ENCODE measurements around the gene BATF2. TPM values are rescaled to one million over a fixed set of nuclear protein-coding genes. Genes with fewer than 3 reads are reported as not detected.

The BATF2 gene
- total RNA-seq, 2 experiments from 2014 or later, result 0.70 to 0.79 TPM

GRCh38 chr11:65035579-65035978 lies 38.8 kb upstream of the BATF2 start:
- Histone ChIP-seq H3K9me2 (ENCODE audit: insufficient read depth, low read length) (no peaks in the 10 kb centered on the region), H3K9me3 (ENCODE audit: low read length) (no peaks in the 10 kb centered on the region), H3K36me3 (ENCODE audit: insufficient read depth, low read length) (peaks cover 21% of the 10 kb centered on the region), H2AFZ (ENCODE audit: low read length) (no peak overlapping the region), H3K79me2 (ENCODE audit: insufficient read depth, low read depth, low read length) (no peaks in the 10 kb centered on the region), H3K4me1 (ENCODE audit: insufficient read depth, low read length, poor library complexity, severe bottlenecking) (peaks cover 36% of the 10 kb centered on the region), H3K27ac (ENCODE audit: low read depth, low read length, poor library complexity, severe bottlenecking) (no peak overlapping the region), H3K4me3 (ENCODE audit: low read depth, low read length, poor library complexity, severe bottlenecking) (no peak overlapping the region), H3K4me2 (ENCODE audit: low read length) (no peak overlapping the region), H4K20me1 (ENCODE audit: insufficient read depth, low read length) (no peaks in the 10 kb centered on the region)
- ChIA-PET CTCF (ENCODE audit: unreplicated experiment) (no interaction called here), POLR2A (interaction anchor here (1.0 kb wide), 1 partner anchor 48 kb away, joined by 3 read pairs; the partner anchor contains the start of genes CDCA5 and ZFPL1)
- intact Hi-C loops (cut with micrococcal nuclease; ENCODE audit: unreplicated experiment), result no loop called here
- DNase-seq (ENCODE audit: low spot score), result no peak
- BruUV-seq (replicated peaks), result no TSS peak
- TF ChIP-seq EZH2phosphoT487 (IDR thresholded peaks at IDR 0.05; ENCODE audit: borderline replicate concordance, low read depth, low read length) (no peak), CTCF (conservative IDR thresholded peaks at IDR 0.05; ENCODE audit: low read length) (no peak)

- H3K79me2 ChIP-seq (ENCODE audit: insufficient read depth, low read depth, low read length), result no peaks in the 10 kb centered on the region; the same call in 1 of the 2 replicates
- BruUV-seq (replicated peaks), result no TSS peak
- H3K9me3 ChIP-seq (ENCODE audit: low read length), result no peaks in the 10 kb centered on the region
- DNase-seq (ENCODE audit: low spot score), result no peak
- H3K36me3 ChIP-seq (ENCODE audit: insufficient read depth, low read length), result peaks cover 13% of the 10 kb centered on the region
- CTCF ChIA-PET (ENCODE audit: unreplicated experiment), result no interaction called here
- intact Hi-C loops (cut with micrococcal nuclease; ENCODE audit: unreplicated experiment), result no loop called here
- H3K4me3 ChIP-seq (ENCODE audit: low read depth, low read length, poor library complexity, severe bottlenecking), result no peak overlapping the region
- no peak overlapping the region for H3K4me2 ChIP-seq (ENCODE audit: low read length)
- POLR2A ChIA-PET, result no interaction called here
- H3K27ac ChIP-seq (ENCODE audit: low read depth, low read length, poor library complexity, severe bottlenecking), result no peak overlapping the region
- no peak overlapping the region for H2AFZ ChIP-seq (ENCODE audit: low read length)
- H4K20me1 ChIP-seq (ENCODE audit: insufficient read depth, low read length), result no peaks in the 10 kb centered on the region
- no peaks in the 10 kb centered on the region for H3K9me2 ChIP-seq (ENCODE audit: insufficient read depth, low read length)
- peaks cover 24% of the 10 kb centered on the region for H3K4me1 ChIP-seq (ENCODE audit: insufficient read depth, low read length, poor library complexity, severe bottlenecking)
- TF ChIP-seq CTCF (conservative IDR thresholded peaks at IDR 0.05; ENCODE audit: low read length) (no peak), EZH2phosphoT487 (IDR thresholded peaks at IDR 0.05; ENCODE audit: borderline replicate concordance, low read depth, low read length) (no peak)
Measured at GRCh38 chr11:65034423-65034822, 37.7 kb upstream of the BATF2 start.

GRCh38 chr11:65032216-65032615 lies 35.4 kb upstream of the BATF2 start:
- intact Hi-C loops (cut with micrococcal nuclease; ENCODE audit: unreplicated experiment), result no loop called here
- Histone ChIP-seq H3K27ac (ENCODE audit: low read depth, low read length, poor library complexity, severe bottlenecking) (no peak overlapping the region), H3K36me3 (ENCODE audit: insufficient read depth, low read length) (peaks cover 13% of the 10 kb centered on the region), H4K20me1 (ENCODE audit: insufficient read depth, low read length) (no peaks in the 10 kb centered on the region), H3K79me2 (ENCODE audit: insufficient read depth, low read depth, low read length) (peaks cover 8% of the 10 kb centered on the region; the same call in 1 of the 2 replicates), H3K4me2 (ENCODE audit: low read length) (no peak overlapping the region), H2AFZ (ENCODE audit: low read length) (no peak overlapping the region), H3K4me1 (ENCODE audit: insufficient read depth, low read length, poor library complexity, severe bottlenecking) (peaks cover 21% of the 10 kb centered on the region), H3K4me3 (ENCODE audit: low read depth, low read length, poor library complexity, severe bottlenecking) (no peak overlapping the region), H3K9me2 (ENCODE audit: insufficient read depth, low read length) (no peaks in the 10 kb centered on the region), H3K9me3 (ENCODE audit: low read length) (no peaks in the 10 kb centered on the region)
- no peak for DNase-seq (ENCODE audit: low spot score)
- BruUV-seq (replicated peaks), result no TSS peak
- POLR2A ChIA-PET, result interaction anchor here (0.7 kb wide), 1 partner anchor 19 kb away, joined by 3 read pairs; no protein-coding TSS in a partner anchor
- TF ChIP-seq CTCF (conservative IDR thresholded peaks at IDR 0.05; ENCODE audit: low read length) (0 out of 2 replicates have a peak, but pooled peaks have one; percentile 33), EZH2phosphoT487 (IDR thresholded peaks at IDR 0.05; ENCODE audit: borderline replicate concordance, low read depth, low read length) (no peak)
- CTCF ChIA-PET (ENCODE audit: unreplicated experiment), result no interaction called here

All from OCI-LY7 (cell line).